Activated T-cell treated with anti-CD3 and anti-CD28 coated beads, Interleukin-2, amount 50 U/mL, for 4 hours (primary cell): ENCODE measurements around the gene RUNX1. TPM values are rescaled to one million over a fixed set of nuclear protein-coding genes. Genes with fewer than 3 reads are reported as not detected.
"Not testable (repeated sequence)": the region's sequence is repeated elsewhere in the genome, so short reads cannot be mapped to it uniquely, and the experiment has no call there.

Experiments used
- ATAC-seq, 2 donors: fragments of 200-7000 bp; cut with Tn5 transposase; one replicate each; pipeline ENCODE4 v1.10.0; 2021
- DNase-seq: peaks from one replicate; pipeline ENCODE4 v3.0.0-alpha.2; 2020
- H3K27me3 Mint-ChIP-seq: one replicate; pipeline ENCODE4 v1.8.0; 2021; ENCODE audit warnings: low read depth, mixed read lengths
- H3K36me3 Mint-ChIP-seq: one replicate; pipeline ENCODE4 v1.8.0; 2022; ENCODE audit warnings: mixed read lengths; ENCODE audit not compliant: insufficient read depth
- H3K4me1 Mint-ChIP-seq: one replicate; pipeline ENCODE4 v1.8.0; 2021; ENCODE audit warnings: low read depth, mixed read lengths
- H3K4me3 Mint-ChIP-seq: one replicate; pipeline ENCODE4 v1.8.0; 2021; ENCODE audit warnings: mild to moderate bottlenecking, moderate library complexity, mixed read lengths
- H3K9me3 Mint-ChIP-seq: one replicate; pipeline ENCODE4 v1.8.0; 2021; ENCODE audit warnings: mixed read lengths
- total RNA-seq, 3 donors: library from RNA; stranded (reverse); gene quantifications; one replicate each; pipeline ENCODE4 v1.2.1, GENCODE V29; 2021

Gene RUNX1
- total RNA-seq, 3 donors from 2014 or later = 91.6 to 116 (median 99.9) TPM

DNA sequence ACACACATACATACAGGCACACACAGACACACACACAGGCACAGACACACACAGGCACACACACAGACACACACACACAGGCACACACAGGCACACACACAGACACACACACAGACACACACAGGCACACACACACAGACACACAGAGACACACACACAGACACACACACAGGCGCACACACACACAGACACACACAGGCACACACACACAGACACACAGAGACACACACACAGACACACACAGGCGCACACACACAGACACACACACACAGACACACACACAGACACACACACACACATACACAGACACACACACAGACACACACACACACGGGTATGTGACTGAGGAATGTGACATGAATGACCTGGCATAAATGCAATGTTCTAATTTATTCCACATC is 55.6 kb downstream of the RUNX1 start:
- not testable (repeated sequence) for H3K4me3 Mint-ChIP-seq, ATAC-seq, H3K27me3 Mint-ChIP-seq, DNase-seq, H3K9me3 Mint-ChIP-seq
- peaks cover 26% of the 10 kb centered on the region for H3K36me3 Mint-ChIP-seq
- H3K4me1 Mint-ChIP-seq = peaks cover 79% of the 10 kb centered on the region

DNA sequence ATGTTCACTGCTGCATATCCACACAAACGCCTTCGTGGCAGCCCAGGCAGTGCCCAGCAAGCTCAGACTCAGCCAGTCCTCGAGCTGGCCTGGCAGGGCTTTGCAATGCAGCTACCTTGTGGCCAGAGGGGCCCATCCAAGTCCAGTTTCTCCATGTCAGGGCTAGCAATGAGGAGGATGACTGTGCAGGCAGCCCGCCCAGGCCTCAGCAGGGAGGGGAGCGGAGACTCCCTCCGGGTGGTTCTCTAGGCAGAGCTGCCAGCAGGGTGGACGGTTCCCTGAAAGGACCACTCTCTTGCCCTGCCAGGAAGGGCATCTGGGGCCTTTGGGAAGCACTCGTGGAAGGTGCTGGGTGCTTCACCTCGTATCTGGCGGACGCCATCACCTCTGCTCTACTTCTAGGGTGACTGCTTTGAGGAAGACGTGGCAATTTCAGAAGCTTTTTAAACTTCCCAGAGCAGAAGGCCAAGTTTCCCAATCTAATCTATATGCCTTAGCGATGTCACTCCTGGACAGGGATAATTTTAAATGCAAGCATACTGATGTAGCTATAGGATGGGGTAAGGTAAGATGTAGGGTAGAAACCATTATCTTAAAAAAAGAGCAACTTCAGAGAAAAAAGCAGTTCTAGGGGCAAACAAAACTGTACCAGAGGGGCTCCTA is 56.2 kb downstream of the RUNX1 start:
- DNase-seq (no peak), ATAC-seq (no peak)
- Mint-ChIP-seq H3K4me3 (no peak overlapping the region), H3K27me3 (no peaks in the 10 kb centered on the region), H3K4me1 (peaks cover 79% of the 10 kb centered on the region), H3K9me3 (no peaks in the 10 kb centered on the region), H3K36me3 (peaks cover 24% of the 10 kb centered on the region)

DNA sequence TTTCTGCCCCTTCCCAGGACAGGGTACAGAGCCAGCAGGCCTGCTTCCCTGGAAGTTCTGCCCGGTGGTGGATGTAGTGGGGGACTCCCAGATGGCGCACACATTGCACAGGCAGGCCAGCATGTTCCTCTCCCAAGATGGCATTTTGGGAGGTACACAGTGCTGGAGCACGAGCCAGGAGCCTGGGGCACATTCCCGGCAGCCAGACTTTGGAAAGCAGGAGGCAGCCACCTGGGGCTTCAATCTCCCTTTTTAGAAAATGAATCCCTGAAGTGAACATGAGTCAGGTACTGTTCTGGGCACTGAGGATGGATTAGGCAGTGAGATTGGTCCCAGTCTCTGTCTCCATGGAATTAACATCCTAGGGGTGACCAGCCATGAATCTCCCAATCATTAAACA is 56.9 kb downstream of the RUNX1 start:
- H3K9me3 Mint-ChIP-seq = no peaks in the 10 kb centered on the region
- no peak overlapping the region for H3K4me3 Mint-ChIP-seq
- H3K27me3 Mint-ChIP-seq = no peaks in the 10 kb centered on the region
- H3K36me3 Mint-ChIP-seq = peaks cover 21% of the 10 kb centered on the region
- DNase-seq = no peak
- no peak for ATAC-seq
- H3K4me1 Mint-ChIP-seq = peaks cover 79% of the 10 kb centered on the region

DNA sequence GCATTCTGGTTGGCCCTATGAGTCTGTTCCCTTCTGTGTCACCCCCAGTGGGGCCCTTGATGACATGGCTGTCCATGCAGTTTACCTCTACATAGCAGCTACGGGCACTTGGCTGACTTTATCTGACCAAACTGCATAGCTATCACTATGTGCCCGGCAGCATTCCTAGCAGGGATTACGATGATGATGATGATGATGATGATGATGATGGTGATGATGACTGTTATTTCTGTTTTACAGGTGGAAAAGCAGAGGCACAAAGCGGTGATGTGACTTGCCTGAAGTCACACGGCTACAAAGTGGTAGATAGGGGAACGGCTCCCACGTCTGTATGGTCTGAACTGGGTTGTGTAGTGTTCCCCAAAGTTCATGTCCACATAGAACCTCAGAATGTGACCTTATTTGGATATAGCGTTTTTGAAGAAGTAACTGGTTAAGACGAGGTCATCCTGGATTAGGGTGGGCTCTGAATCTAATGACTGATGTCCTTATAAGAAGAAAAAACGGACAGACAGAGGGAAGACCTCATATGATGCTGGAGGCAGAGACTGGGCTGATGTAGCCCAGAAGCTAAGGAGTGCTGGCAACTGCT is 57.6 kb downstream of the RUNX1 start:
- no peak for DNase-seq
- no peak for ATAC-seq
- peaks cover 17% of the 10 kb centered on the region for H3K36me3 Mint-ChIP-seq
- H3K4me3 Mint-ChIP-seq = no peak overlapping the region
- H3K27me3 Mint-ChIP-seq = no peaks in the 10 kb centered on the region
- H3K9me3 Mint-ChIP-seq = no peaks in the 10 kb centered on the region
- H3K4me1 Mint-ChIP-seq = peaks cover 79% of the 10 kb centered on the region

DNA sequence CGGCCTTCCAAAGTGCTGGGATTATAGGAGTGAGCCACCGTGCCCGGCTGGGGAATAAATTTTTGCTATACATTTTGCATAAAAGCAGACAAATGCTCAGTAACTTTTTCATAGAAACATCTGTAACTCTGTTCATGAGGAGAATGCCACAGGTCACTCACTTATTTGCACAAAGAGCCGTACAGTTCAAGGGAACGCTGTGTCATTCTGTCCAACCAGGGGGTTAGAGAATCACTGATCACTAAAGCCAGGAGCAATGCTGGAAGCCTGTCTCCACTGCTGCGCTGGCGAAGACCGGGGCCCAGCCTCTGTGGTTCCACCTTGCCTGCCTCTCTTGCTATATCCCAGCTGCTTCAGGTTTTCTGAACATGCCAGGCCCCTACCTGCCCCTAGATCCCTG is 58.3 kb downstream of the RUNX1 start:
- no peak for ATAC-seq
- Mint-ChIP-seq H3K36me3 (peaks cover 18% of the 10 kb centered on the region), H3K4me1 (peaks cover 79% of the 10 kb centered on the region), H3K27me3 (no peaks in the 10 kb centered on the region), H3K9me3 (no peaks in the 10 kb centered on the region), H3K4me3 (no peak overlapping the region)
- DNase-seq = no peak

DNA sequence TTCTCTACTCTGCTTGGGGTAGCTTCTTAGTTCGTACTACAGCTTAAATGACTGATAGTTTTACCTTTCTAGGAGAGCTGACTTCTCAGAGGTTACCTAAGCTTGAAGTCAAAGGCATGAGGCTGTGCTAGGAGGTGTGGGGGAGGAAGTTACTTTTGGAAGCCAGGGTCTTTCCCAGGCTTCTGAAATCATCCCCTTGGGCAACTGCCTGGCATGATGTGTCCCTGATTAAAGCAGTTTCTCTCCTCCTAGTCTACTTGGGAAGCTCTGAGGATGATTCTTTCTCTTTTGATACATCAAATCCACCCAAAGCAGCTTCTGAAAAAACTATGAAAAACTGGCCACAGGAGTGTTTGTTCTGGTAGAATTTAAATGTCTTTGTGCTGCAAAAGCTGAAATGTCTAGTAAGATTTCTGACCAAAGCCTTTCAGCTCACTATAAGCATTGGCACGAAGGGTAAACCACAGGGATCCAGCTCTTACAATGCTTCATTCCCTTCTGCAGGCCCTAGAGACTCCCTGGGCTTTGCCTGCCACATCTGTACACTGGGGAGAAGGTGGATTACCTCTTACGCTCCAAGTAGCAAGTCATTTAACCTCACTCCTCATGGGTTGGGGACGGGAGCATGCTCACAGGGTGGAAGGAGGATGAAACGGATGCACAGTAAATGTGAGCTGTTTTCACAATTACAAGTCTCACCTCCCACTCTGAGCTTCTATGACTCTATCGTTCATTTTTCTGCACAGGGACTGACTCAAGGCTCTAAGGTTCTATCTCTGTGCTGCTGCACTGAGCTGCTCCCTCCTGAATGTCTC is 59.6 kb downstream of the RUNX1 start:
- H3K27me3 Mint-ChIP-seq = no peaks in the 10 kb centered on the region
- H3K4me3 Mint-ChIP-seq = peak overlapping the region; percentile 28
- peaks cover 26% of the 10 kb centered on the region for H3K36me3 Mint-ChIP-seq
- peaks cover 76% of the 10 kb centered on the region for H3K4me1 Mint-ChIP-seq
- no peaks in the 10 kb centered on the region for H3K9me3 Mint-ChIP-seq
- peak; percentile 23 for DNase-seq
- ATAC-seq = peak; percentile 73 to 76

DNA sequence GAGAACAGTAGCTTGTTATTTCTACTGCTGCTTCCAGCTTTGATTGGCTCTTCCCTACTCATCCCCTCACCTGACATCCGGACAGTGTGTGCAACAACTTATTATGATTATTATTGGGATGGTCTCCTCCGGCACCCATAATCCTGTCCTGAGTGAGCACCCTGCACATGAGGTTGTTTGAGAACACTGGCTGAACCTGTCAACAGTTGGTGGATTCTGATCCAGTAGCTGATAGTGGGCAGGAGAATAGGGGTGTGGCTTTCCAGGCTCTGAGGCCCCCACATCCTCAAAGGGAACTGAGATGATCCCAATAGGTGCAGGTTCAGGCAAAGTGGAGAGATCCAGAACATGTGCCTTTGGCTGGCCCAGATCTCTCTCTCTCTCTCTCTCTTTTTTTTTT is 60.5 kb downstream of the RUNX1 start:
- H3K4me3 Mint-ChIP-seq = peak overlapping the region; percentile 19
- no peak for ATAC-seq
- peaks cover 85% of the 10 kb centered on the region for H3K4me1 Mint-ChIP-seq
- DNase-seq = no peak
- no peaks in the 10 kb centered on the region for H3K9me3 Mint-ChIP-seq
- H3K36me3 Mint-ChIP-seq = peaks cover 29% of the 10 kb centered on the region
- no peaks in the 10 kb centered on the region for H3K27me3 Mint-ChIP-seq

DNA sequence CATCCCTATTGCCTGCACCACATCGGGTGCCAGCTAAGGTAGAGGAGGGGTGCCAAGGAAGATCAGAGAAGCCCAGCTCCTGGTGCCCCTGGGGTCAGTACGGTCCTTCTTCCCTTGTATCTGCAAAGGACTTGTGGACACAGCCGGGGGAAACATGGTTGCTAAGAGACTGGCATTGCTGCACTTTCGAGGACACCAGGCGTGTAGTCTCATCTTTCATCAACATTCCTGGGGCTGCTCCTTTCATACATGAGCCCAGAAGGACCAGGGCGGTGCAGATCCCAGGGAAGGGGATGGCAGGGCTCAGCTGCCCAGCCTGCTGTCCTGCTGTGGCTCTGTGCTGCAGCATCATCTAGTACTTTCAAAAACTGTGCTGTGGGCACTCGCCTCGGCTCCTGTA is 61.0 kb downstream of the RUNX1 start:
- Mint-ChIP-seq H3K27me3 (no peaks in the 10 kb centered on the region), H3K4me3 (peak overlapping the region; percentile 70), H3K9me3 (no peaks in the 10 kb centered on the region), H3K36me3 (peaks cover 29% of the 10 kb centered on the region), H3K4me1 (peaks cover 90% of the 10 kb centered on the region)
- DNase-seq (no peak), ATAC-seq (no peak)

DNA sequence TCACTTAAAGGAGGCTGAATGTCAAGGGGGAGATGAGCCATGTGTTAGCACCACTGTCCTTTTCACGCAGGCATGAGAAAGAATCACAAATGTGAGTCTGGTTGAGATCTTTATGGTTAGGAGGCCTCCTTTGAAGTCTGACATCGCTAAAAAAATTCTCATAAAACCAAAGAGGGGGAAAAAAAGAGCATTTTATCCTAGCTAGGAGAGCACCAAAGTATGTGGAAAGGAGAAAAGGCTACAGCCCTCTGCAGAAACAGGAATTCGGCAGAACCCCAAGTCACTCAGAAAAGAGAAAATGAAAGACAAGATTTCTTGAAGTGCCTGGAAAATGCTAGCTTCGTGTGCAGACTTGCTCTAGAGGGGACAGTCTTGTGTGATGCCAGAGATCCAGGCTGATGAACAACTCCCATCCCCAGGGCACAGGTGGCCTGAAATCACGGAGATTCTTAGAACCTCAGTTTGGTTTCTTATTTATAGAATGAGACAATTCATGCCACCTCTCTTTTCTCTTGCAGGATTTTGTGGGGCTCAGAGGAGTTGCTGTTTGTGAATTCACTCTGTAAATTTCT is 61.5 kb downstream of the RUNX1 start:
- H3K4me3 Mint-ChIP-seq = peak overlapping the region; percentile 70
- no peaks in the 10 kb centered on the region for H3K9me3 Mint-ChIP-seq
- H3K36me3 Mint-ChIP-seq = peaks cover 29% of the 10 kb centered on the region
- H3K4me1 Mint-ChIP-seq = peaks cover 95% of the 10 kb centered on the region
- H3K27me3 Mint-ChIP-seq = no peaks in the 10 kb centered on the region
- ATAC-seq (peak; percentile 37 to 38), DNase-seq (no peak)

DNA sequence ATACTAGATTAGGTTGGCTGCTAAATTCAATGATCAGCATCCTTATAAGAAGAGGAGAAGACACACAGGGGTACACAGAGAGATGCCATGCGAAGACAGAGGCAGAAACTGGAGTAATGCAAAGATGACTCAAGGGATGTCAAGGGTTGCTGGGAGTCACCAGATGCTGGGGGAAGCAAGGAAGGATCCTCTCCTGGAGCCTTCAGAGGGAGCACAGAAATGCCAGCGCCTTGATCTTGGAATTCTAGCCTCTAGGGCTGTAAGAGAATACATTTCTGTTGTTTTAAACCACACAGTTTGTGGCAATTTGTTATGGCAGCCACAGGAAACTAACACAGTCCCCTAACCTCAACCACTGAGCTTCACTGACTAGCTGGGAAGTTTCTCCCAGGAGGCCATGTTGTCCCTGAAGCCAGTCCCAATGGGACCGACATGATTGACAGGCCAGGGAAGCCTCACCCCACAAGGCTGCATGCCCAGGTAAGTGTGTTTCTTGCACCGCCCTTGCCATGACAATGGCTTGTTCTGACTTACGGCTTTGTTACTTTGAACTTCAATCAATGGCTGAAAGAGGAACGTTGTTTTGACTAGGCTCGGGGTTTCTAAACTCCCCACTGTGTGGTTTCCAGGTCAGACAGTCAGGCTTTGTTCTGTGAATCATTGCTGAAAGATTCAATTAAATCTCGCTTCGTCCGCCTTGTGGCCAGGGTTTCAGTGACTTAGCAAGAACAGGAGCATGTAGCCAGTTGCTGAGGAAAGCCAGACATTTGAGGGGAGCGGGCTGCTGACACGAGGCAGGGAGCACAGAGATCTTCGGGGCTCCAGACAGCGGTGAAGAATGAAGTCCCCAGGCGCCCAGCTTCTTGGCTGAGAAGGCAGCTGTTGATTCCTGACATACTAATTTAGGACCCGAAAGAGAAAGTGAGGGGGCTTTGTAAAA is 62.3 kb downstream of the RUNX1 start:
- Mint-ChIP-seq H3K36me3 (peaks cover 33% of the 10 kb centered on the region), H3K9me3 (no peaks in the 10 kb centered on the region)

DNA sequence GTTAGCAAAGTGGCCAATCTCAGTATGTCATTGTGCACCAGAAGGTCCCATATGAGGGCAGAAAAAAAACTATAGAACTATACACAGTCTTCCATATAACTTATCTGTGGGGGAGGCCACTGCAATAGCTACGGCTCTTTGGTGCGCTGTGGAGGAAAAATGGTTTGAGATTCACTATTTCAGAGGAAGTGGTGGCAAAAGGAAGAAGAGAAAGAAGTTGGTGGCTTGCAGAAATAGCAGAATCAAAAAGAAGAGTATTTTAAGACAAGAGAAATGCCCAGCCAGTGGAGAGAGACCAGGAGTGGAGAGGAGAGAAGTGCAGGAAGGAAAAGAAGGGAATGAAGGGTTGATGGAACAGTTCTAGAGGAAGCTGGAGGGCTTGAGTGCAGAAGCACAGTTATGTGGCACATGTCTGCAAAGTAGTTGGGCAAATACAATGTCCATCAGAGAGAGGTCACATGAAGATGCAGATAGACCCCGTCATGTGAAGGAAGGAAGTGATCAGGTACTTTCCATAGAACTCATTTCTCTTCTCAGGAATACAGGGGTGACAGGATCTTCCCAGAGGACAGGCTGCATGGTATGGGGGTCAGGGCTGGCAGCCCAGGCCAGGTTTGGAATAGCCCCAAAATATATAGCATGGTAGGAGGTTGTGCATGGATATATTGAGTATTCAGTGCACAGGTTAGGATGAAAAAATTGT is 64.6 kb downstream of the RUNX1 start:
- ATAC-seq = no peak
- Mint-ChIP-seq H3K27me3 (no peaks in the 10 kb centered on the region), H3K4me3 (peak overlapping the region; percentile 69)

More for the DNA sequence above, 62.3 kb downstream of the RUNX1 start:
- H3K27me3 Mint-ChIP-seq = no peaks in the 10 kb centered on the region
- peak; percentile 64 to 67 for ATAC-seq
- peaks cover 96% of the 10 kb centered on the region for H3K4me1 Mint-ChIP-seq
- peak; percentile 67 for DNase-seq
- H3K4me3 Mint-ChIP-seq = peak overlapping the region; percentile 70

DNA sequence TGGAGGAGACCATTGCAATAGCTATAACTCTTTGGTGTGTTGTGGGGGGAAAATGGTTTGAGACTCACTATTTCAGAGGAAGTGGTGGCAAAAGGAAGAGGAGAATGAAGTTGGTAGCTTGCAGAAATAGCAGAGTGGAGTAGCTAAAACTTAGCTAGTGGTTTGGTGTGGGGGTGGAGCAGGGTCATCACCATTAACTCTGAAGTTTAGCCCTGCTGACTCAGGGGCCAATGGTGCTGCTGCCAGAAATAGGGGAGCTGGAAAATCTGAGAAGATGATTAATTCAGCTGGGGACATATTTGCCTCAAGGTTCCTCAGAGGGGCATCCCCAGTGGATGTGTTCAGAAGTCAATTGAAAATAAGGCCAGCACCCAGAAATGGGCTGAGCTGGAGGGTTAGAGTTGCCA is 65.4 kb downstream of the RUNX1 start:
- no peaks in the 10 kb centered on the region for H3K9me3 Mint-ChIP-seq
- DNase-seq (peak; percentile 63), ATAC-seq (peak; percentile 33 to 38)
- H3K36me3 Mint-ChIP-seq = peaks cover 31% of the 10 kb centered on the region
- H3K27me3 Mint-ChIP-seq = no peaks in the 10 kb centered on the region
- peak overlapping the region; percentile 69 for H3K4me3 Mint-ChIP-seq
- H3K4me1 Mint-ChIP-seq = peaks cover 94% of the 10 kb centered on the region

More for the DNA sequence above, 64.6 kb downstream of the RUNX1 start:
- Mint-ChIP-seq H3K9me3 (no peaks in the 10 kb centered on the region), H3K4me1 (peaks cover 94% of the 10 kb centered on the region), H3K36me3 (peaks cover 30% of the 10 kb centered on the region)
- DNase-seq = no peak

DNA sequence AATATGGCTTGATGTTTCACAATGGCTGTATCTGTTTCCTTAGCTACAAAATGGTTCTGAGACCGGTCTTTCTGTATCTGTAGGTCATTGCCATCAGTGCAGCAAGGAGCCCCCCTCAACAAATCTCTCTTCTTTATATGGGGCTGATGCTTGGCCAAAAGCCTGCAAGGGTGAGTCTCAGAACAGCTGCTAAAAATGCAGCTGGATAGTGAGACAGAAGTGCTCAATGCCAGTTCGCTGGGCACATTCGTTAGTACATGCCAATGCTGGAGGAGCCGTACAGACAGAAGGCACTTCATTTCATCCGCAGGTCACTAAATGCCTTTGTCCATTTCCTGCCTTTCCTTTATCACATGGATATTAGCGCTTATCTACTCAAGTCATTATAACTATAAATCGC is 67.3 kb downstream of the RUNX1 start:
- peaks cover 34% of the 10 kb centered on the region for H3K36me3 Mint-ChIP-seq
- no peak for ATAC-seq
- no peak for DNase-seq
- no peaks in the 10 kb centered on the region for H3K27me3 Mint-ChIP-seq
- H3K4me1 Mint-ChIP-seq = peaks cover 78% of the 10 kb centered on the region
- no peaks in the 10 kb centered on the region for H3K9me3 Mint-ChIP-seq
- peak overlapping the region; percentile 17 for H3K4me3 Mint-ChIP-seq
